Tibial nerve (tissue), 4 donors: ENCODE results near the gene PRPF38B. TPM values are rescaled to one million over a fixed set of nuclear protein-coding genes. Genes with fewer than 3 reads are reported as not detected.

Source experiments
- DNase-seq, 2 donors: peaks; one replicate each; pipeline ENCODE4 v3.0.0-alpha.2; 2019; ENCODE audit warnings: low spot score in 2 of 2
- H3K27ac ChIP-seq, 4 donors: fragments of 200-600 bp; sonication (generic) in 3 of 4; one replicate each; pipeline ENCODE4 v1.5.1; 2017 to 2019; ENCODE audit warnings: mild to moderate bottlenecking in 1 of 4
- H3K27me3 ChIP-seq, 2 donors: fragments of 200-600 bp; sonication (generic) in 1 of 2; one replicate each; pipeline versions ENCODE4 v1.5.1 to v1.6.0; 2017 to 2019
- H3K36me3 ChIP-seq, 3 donors: fragments of 200-600 bp; sonication (generic); one replicate each; pipeline ENCODE4 v1.5.1; 2018 to 2019
- H3K4me1 ChIP-seq, 4 donors: fragments of 200-600 bp; sonication (generic) in 3 of 4; one replicate each; pipeline ENCODE4 v1.5.1; 2017 to 2019
- H3K4me3 ChIP-seq, 4 donors: fragments of 200-600 bp; sonication (generic) in 3 of 4; one replicate each; pipeline ENCODE4 v1.5.1; 2017 to 2019; ENCODE audit warnings: mild to moderate bottlenecking in 1 of 4, moderate library complexity in 1 of 4
- H3K9me3 ChIP-seq, 4 donors: fragments of 200-600 bp; sonication (generic) in 3 of 4; one replicate each; pipeline ENCODE4 v1.5.1; 2017 to 2019
- CTCF ChIP-seq, 5 experiments: fragments of 200-600 bp in 3 of 5; fragments of 450-650 bp in 2 of 5; sonication (generic) in 3 of 5; IDR thresholded peaks; one replicate each; pipeline ENCODE4 v1.5.1; 2016 to 2019; ENCODE audit warnings: antibody characterized with exemption in 5 of 5, mild to moderate bottlenecking in 3 of 5, moderate library complexity in 2 of 5
- EP300 ChIP-seq, 2 donors: sonication (generic); formaldehyde crosslinking; IDR thresholded peaks; one replicate each; pipeline ENCODE4 v1.6.1; 2017; ENCODE audit warnings: antibody characterized with exemption in 2 of 2, mild to moderate bottlenecking in 1 of 2
- POLR2A ChIP-seq, 2 donors: fragments of 450-650 bp; IDR thresholded peaks; one replicate each; pipeline ENCODE4 v1.6.1; 2017; ENCODE audit warnings: antibody characterized with exemption in 2 of 2, mild to moderate bottlenecking in 2 of 2, moderate library complexity in 2 of 2
- WGBS, 2 donors: methylation state at CpG; one replicate each; pipeline ENCODE4 v1.1.5; 2018; 5-methylcytosine and 5-hydroxymethylcytosine counted together
- total RNA-seq, 4 donors: library from RNA; depleted of rRNA; stranded (reverse); fragments of >200 nt; gene quantifications; one replicate each; pipeline ENCODE4 v1.1.0, GENCODE V29; 2016

Gene PRPF38B
- total RNA-seq, 4 donors from 2014 or later = 25.7 to 34.1 (median 29.3) TPM

- no peak overlapping the region for H3K27ac ChIP-seq
- H3K4me1 ChIP-seq = no peaks in the 10 kb centered on the region
- TF ChIP-seq POLR2A (IDR thresholded peaks at IDR 0.05) (no peak), CTCF (IDR thresholded peaks at IDR 0.05) (no peak), EP300 (IDR thresholded peaks at IDR 0.05) (no peak)
- 80 to 88% methylated on average over 5 of the region's 5 CpGs for WGBS, 2 donors
- DNase-seq = no peak
- H3K9me3 ChIP-seq = no peaks in the 10 kb centered on the region
- H3K27me3 ChIP-seq = no peaks in the 10 kb centered on the region
- H3K36me3 ChIP-seq = no peaks in the 10 kb centered on the region
- H3K4me3 ChIP-seq = no peak overlapping the region
Measured at GRCh38 chr1:108715932-108716331, 23.8 kb downstream of the PRPF38B start.

GRCh38 chr1:108716437-108717230, 24.5 kb downstream of the PRPF38B start:
- WGBS, 2 donors = 59 to 68% methylated on average over 2 of the region's 2 CpGs
- Histone ChIP-seq H3K27ac (no peak overlapping the region), H3K9me3 (no peaks in the 10 kb centered on the region), H3K4me1 (no peaks in the 10 kb centered on the region), H3K36me3 (no peaks in the 10 kb centered on the region), H3K4me3 (no peak overlapping the region), H3K27me3 (no peaks in the 10 kb centered on the region)
- TF ChIP-seq CTCF (IDR thresholded peaks at IDR 0.05) (no peak), POLR2A (IDR thresholded peaks at IDR 0.05) (no peak), EP300 (IDR thresholded peaks at IDR 0.05) (no peak)
- DNase-seq = no peak

- DNase-seq = no peak
- no peaks in the 10 kb centered on the region for H3K27me3 ChIP-seq
- H3K4me1 ChIP-seq = no peaks in the 10 kb centered on the region
- TF ChIP-seq CTCF (IDR thresholded peaks at IDR 0.05) (no peak), EP300 (IDR thresholded peaks at IDR 0.05) (no peak), POLR2A (IDR thresholded peaks at IDR 0.05) (no peak)
- H3K9me3 ChIP-seq = no peaks in the 10 kb centered on the region
- no peak overlapping the region for H3K27ac ChIP-seq
- 92% methylated on average over 9 of the region's 9 CpGs for WGBS, 2 donors
- no peaks in the 10 kb centered on the region for H3K36me3 ChIP-seq
- no peak overlapping the region for H3K4me3 ChIP-seq
Measured at GRCh38 chr1:108717774-108718316, 25.7 kb downstream of the PRPF38B start.

- Histone ChIP-seq H3K27me3 (no peaks in the 10 kb centered on the region), H3K36me3 (no peaks in the 10 kb centered on the region), H3K4me3 (no peak overlapping the region), H3K27ac (no peak overlapping the region), H3K9me3 (no peaks in the 10 kb centered on the region), H3K4me1 (no peaks in the 10 kb centered on the region)
- 39 to 48% methylated on average over 6 of the region's 6 CpGs for WGBS, 2 donors
- no peak for DNase-seq
- no peak for TF ChIP-seq CTCF (IDR thresholded peaks at IDR 0.05)
- no peak for TF ChIP-seq POLR2A (IDR thresholded peaks at IDR 0.05)
- no peak for TF ChIP-seq EP300 (IDR thresholded peaks at IDR 0.05)
Measured at GRCh38 chr1:108718927-108719655, 27.0 kb downstream of the PRPF38B start.
